Sigmoid colon (tissue), 7 donors: ENCODE data around the gene TMEM40. TPM values are rescaled to one million over a fixed set of nuclear protein-coding genes. Genes with fewer than 3 reads are reported as not detected.

ENCODE experiments used
- DNase-seq: peaks from one replicate; pipeline ENCODE4 v3.0.0-alpha.2; 2019
- H3K27ac ChIP-seq, 4 donors: fragments of 200-600 bp; sonication (generic); one replicate each; pipeline ENCODE4 v1.5.1; 2016 to 2019; ENCODE audit warnings: mild to moderate bottlenecking in 1 of 4
- H3K27me3 ChIP-seq, 3 donors: fragments of 200-600 bp; sonication (generic); one replicate each; pipeline ENCODE4 v1.5.1; 2019; ENCODE audit warnings: mild to moderate bottlenecking in 1 of 3
- H3K36me3 ChIP-seq, 4 donors: fragments of 200-600 bp; sonication (generic); one replicate each; pipeline ENCODE4 v1.5.1; 2016 to 2019
- H3K4me1 ChIP-seq, 4 donors: fragments of 200-600 bp; sonication (generic); one replicate each; pipeline ENCODE4 v1.5.1; 2017 to 2019
- H3K4me3 ChIP-seq, 4 donors: fragments of 200-600 bp; sonication (generic); one replicate each; pipeline ENCODE4 v1.5.1; 2017 to 2019; ENCODE audit warnings: mild to moderate bottlenecking in 2 of 4, moderate library complexity in 1 of 4
- H3K9me3 ChIP-seq, 4 donors: fragments of 200-600 bp in 3 of 4; sonication (generic) in 3 of 4; one replicate each; pipeline versions ENCODE4 v1.5.1 to v1.6.1; 2013 to 2019
- CTCF ChIP-seq, 4 experiments: fragments of 450-650 bp in 3 of 4; fragments of 200-600 bp in 1 of 4; IDR thresholded peaks; one replicate each; pipeline ENCODE4 v1.5.1; 2016 to 2019; ENCODE audit warnings: antibody characterized with exemption in 4 of 4, mild to moderate bottlenecking in 3 of 4, moderate library complexity in 2 of 4
- EP300 ChIP-seq, 4 donors: sonication (generic); formaldehyde crosslinking; IDR thresholded peaks; one replicate each; pipeline ENCODE4 v1.6.1; 2017; ENCODE audit warnings: antibody characterized with exemption in 4 of 4
- POLR2A ChIP-seq, 2 donors: fragments of 450-650 bp; IDR thresholded peaks; one replicate each; pipeline ENCODE4 v1.6.1; 2016; ENCODE audit warnings: antibody characterized with exemption in 2 of 2, mild to moderate bottlenecking in 2 of 2, moderate library complexity in 2 of 2
- POLR2AphosphoS5 ChIP-seq, 4 donors: sonication (generic); formaldehyde crosslinking; IDR thresholded peaks; one replicate each; pipeline ENCODE4 v1.6.1; 2017; ENCODE audit warnings: antibody characterized with exemption in 4 of 4
- WGBS, 2 donors: extraction: QIAGEN DNeasy Blood & Tissue Kit; methylation state at CpG; one replicate each; pipeline ENCODE4 v1.1.7; 2013; 5-methylcytosine and 5-hydroxymethylcytosine counted together
- intact Hi-C: fragments of 100-400 bp; cut with DNase I; formaldehyde crosslinking; loops from one replicate; pipeline ENCODE4 v1.15.1; 2023
- polyA plus RNA-seq, 3 donors: library from polyadenylated mRNA; stranded (reverse); fragments of 200-250 nt; gene quantifications; one replicate each; pipeline ENCODE4 v1.2.3, GENCODE V29; 2013
- total RNA-seq, 4 donors: library from RNA; depleted of rRNA; stranded (reverse); fragments of >200 nt; gene quantifications; one replicate each; pipeline ENCODE4 v1.1.0, GENCODE V29; 2016
- donor health status: healthy with polysubstance abuse.
- donor health status: Bipolar disorder and iron deficiency.
- donor health status: healthy.

Gene TMEM40
- total and polyA plus RNA-seq, 7 donors = 0.10 to 0.60 TPM; not detected in 5

DNA sequence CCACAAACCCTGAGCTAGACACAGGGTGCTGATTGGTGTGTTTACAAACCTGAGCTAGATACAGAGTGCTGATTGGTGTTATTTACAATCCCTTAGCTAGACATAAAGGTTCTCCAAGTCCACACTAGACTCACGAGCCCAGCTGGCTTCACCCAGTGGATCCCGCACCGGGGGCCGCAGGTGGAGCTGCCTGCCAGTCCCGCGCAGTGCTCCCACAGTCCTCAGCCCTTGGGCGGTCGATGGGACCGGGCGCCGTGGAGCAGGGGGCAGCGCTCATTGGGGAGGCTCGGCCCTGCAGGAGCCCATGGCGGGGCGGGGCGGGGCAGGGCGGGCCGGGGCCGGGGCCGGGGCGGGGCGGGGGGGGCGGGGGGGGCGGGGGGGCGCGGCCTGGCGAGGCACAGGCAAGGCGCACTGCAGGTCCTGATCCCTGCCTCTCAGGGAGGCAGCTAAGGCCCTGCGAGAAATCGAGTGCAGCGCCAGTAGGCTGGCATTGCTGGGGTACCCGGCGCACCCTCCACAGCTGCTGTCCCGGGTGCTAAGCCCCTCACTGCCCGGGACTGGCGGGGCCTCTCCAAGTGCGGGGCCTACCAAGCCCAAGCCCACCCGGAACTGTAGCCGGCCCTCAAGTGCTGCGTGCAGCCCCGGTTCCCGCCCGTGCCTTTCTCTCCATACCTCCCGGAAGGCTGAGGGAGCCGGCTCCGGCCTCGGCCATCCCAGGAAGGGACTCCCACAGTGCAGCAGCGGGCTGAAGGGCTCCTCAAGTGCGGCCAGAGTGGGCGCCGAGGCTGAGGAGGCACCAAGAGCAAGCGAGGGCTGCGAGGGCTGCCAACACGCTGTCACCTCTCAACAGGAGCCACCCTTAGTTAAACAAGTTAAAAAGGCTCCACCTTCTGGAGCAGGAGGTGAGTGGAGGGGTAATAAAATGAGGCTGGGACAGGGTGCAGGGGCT is 9.8 kb upstream of the TMEM40 start:
- WGBS, 2 donors = 59 to 85% methylated on average over 53 to 54 of the region's 54 CpGs
- Histone ChIP-seq H3K36me3 (no peaks in the 10 kb centered on the region), H3K9me3 (no peaks in the 10 kb centered on the region), H3K27ac (no peak overlapping the region), H3K27me3 (no peaks in the 10 kb centered on the region), H3K4me3 (no peak overlapping the region), H3K4me1 (peaks cover 0 to 4% (median 0%) of the 10 kb centered on the region in 4 donors)
- no peak for TF ChIP-seq POLR2AphosphoS5 (IDR thresholded peaks at IDR 0.05)
- TF ChIP-seq POLR2A (IDR thresholded peaks at IDR 0.05) = no peak
- TF ChIP-seq EP300 (IDR thresholded peaks at IDR 0.05) = no peak
- TF ChIP-seq CTCF (IDR thresholded peaks at IDR 0.05) = no peak
- DNase-seq = no peak
- intact Hi-C loops = no loop called here

- intact Hi-C loops = no loop called here
- WGBS, 2 donors = 82% methylated on average over 6 of the region's 6 CpGs
- DNase-seq = no peak
- Histone ChIP-seq H3K27ac (no peak overlapping the region), H3K9me3 (no peaks in the 10 kb centered on the region), H3K4me1 (no peaks in the 10 kb centered on the region), H3K4me3 (no peak overlapping the region), H3K36me3 (no peaks in the 10 kb centered on the region), H3K27me3 (no peaks in the 10 kb centered on the region)
- TF ChIP-seq POLR2AphosphoS5 (IDR thresholded peaks at IDR 0.05) (no peak), POLR2A (IDR thresholded peaks at IDR 0.05) (no peak), CTCF (IDR thresholded peaks at IDR 0.05) (no peak), EP300 (IDR thresholded peaks at IDR 0.05) (no peak)
Measured at GRCh38 chr3:12766541-12766940, 7.5 kb upstream of the TMEM40 start.

GRCh38 chr3:12764171-12764776 is 5.2 kb upstream of the TMEM40 start:
- DNase-seq = no peak
- Histone ChIP-seq H3K4me1 (no peaks in the 10 kb centered on the region), H3K27ac (no peak overlapping the region), H3K4me3 (no peak overlapping the region), H3K36me3 (no peaks in the 10 kb centered on the region), H3K27me3 (no peaks in the 10 kb centered on the region), H3K9me3 (no peaks in the 10 kb centered on the region)
- intact Hi-C loops = no loop called here
- WGBS, 2 donors = 78 to 79% methylated on average over 8 of the region's 8 CpGs
- TF ChIP-seq POLR2AphosphoS5 (IDR thresholded peaks at IDR 0.05) (no peak), EP300 (IDR thresholded peaks at IDR 0.05) (no peak), CTCF (IDR thresholded peaks at IDR 0.05) (no peak), POLR2A (IDR thresholded peaks at IDR 0.05) (no peak)

DNA sequence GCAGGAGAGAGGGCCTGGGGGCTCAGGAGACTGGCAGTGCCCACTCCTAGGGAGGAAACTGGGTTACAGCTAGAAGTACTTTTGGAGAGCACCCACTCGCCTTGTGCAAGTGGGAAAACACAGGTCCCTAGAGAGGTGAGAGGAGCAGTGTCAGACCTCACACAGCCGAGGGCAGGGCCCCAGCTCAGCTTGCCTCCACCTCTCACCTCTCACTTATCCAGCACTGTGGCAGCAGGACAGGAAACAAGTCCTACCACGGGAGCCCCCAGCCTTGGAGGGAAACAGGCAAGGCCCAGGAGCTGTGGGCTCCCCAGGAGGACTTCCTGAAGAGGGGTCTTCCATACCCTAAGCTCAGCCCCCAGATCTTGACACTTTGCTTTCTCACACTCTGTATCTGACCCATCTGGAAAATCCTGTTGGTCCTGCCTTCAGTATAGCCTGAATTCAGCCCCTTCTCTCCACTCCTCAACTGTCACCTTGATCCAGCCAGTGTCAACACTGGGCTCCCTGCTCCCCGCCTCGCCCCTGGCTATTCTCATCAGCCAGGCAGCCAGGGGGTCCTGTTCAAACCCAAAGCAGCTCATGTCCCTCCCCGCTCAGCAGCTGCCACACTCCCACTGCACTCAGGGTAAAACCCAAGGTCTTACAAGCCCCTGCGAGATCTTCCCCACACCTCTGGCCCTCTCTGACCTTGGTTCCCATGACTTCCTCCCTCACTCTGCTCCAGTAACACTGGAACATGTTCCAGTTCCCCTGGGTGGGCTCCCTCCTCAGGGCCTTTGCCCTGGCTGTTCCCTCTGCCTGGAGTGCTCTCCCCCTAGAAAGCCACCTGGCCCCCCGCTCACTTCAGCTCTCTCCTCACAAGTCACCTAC is 870 bp upstream of the TMEM40 start:
- Histone ChIP-seq H3K27me3 (no peaks in the 10 kb centered on the region), H3K36me3 (no peaks in the 10 kb centered on the region), H3K9me3 (no peaks in the 10 kb centered on the region), H3K4me1 (peaks cover 0 to 14% (median 9%) of the 10 kb centered on the region in 4 donors), H3K27ac (no peak overlapping the region), H3K4me3 (no peak overlapping the region)
- WGBS, 2 donors = 81 to 82% methylated on average over 8 of the region's 8 CpGs
- TF ChIP-seq POLR2AphosphoS5 (IDR thresholded peaks at IDR 0.05) (no peak), EP300 (IDR thresholded peaks at IDR 0.05) (no peak), POLR2A (IDR thresholded peaks at IDR 0.05) (no peak), CTCF (IDR thresholded peaks at IDR 0.05) (no peak)
- intact Hi-C loops = no loop called here
- DNase-seq = no peak
